A673 (cell line): ENCODE data around the gene ZNF777.

Experiments
- EZH2 ChIP-seq: fragments of 200-600 bp; sonication (generic); IDR thresholded peaks from 2 replicates; pipeline ENCODE4 v1.6.1; 2017; ENCODE audit warnings: borderline replicate concordance, low read depth, mild to moderate bottlenecking, mixed read lengths, antibody characterized with exemption, low read length; ENCODE audit not compliant: poor library complexity, severe bottlenecking
- TF ChIP-seq, protein P1 (sequence below): fragments of 300-800, 200-600 bp; sonication (generic); conservative IDR thresholded peaks from 2 replicates; pipeline ENCODE4 v1.5.1; 2017; ENCODE audit warnings: low read depth, mild to moderate bottlenecking, antibody characterized with exemption, low read length, moderate library complexity, mixed read lengths

DNA sequence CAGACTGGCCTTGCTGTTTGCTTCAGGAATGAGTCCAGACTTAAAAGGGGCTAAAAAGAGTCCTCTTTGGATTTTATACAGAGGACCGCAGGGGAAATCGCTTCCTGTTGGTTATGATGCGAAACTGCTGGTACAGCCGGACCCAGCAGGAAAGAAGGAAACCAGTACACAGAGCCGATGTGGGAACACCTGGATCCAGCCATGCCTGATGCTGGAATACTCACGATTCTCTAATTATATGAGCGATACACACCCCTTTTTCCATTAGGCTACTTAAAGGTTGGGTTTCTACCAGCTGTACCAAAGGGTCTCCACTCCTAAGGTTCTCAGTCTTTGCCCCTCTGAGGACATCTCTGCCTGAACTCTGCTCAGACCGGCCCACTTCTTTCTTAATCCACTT lies 27.7 kb downstream of the ZNF777 start:
- TF ChIP-seq, protein P1, sequence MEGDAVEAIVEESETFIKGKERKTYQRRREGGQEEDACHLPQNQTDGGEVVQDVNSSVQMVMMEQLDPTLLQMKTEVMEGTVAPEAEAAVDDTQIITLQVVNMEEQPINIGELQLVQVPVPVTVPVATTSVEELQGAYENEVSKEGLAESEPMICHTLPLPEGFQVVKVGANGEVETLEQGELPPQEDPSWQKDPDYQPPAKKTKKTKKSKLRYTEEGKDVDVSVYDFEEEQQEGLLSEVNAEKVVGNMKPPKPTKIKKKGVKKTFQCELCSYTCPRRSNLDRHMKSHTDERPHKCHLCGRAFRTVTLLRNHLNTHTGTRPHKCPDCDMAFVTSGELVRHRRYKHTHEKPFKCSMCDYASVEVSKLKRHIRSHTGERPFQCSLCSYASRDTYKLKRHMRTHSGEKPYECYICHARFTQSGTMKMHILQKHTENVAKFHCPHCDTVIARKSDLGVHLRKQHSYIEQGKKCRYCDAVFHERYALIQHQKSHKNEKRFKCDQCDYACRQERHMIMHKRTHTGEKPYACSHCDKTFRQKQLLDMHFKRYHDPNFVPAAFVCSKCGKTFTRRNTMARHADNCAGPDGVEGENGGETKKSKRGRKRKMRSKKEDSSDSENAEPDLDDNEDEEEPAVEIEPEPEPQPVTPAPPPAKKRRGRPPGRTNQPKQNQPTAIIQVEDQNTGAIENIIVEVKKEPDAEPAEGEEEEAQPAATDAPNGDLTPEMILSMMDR = no peak
- no peak for TF ChIP-seq EZH2
